ENCODE data around the gene CEP131. TPM values are rescaled to one million over a fixed set of nuclear protein-coding genes. Genes with fewer than 3 reads are reported as not detected.

The CEP131 gene
- total RNA-seq, 4 donors from 2014 or later: 9.2 to 35.0 (median 20.9) TPM

GRCh38 chr17:81184555-81184954 is 38.2 kb downstream of the CEP131 start:
- Histone ChIP-seq H3K4me3 (no peak overlapping the region), H3K4me1 (no peaks in the 10 kb centered on the region), H3K36me3 (peaks cover 0 to 14% (median 0%) of the 10 kb centered on the region in 3 donors), H3K27me3 (peaks cover 0 to 12% of the 10 kb centered on the region in 2 donors), H3K9me3 (no peaks in the 10 kb centered on the region), H3K27ac (no peak overlapping the region)
- TF ChIP-seq POLR2A (IDR thresholded peaks at IDR 0.05): no peak
- no peak for TF ChIP-seq EP300 (IDR thresholded peaks at IDR 0.05)
- TF ChIP-seq CTCF (IDR thresholded peaks at IDR 0.05): no peak
- WGBS, 2 donors: 17 to 24% methylated on average over 12 to 14 of the region's 15 CpGs
- no peak for DNase-seq (ENCODE audit: low spot score in 2 of 2)

GRCh38 chr17:81183807-81184206 is 39.0 kb downstream of the CEP131 start:
- TF ChIP-seq CTCF (IDR thresholded peaks at IDR 0.05) (no peak), EP300 (IDR thresholded peaks at IDR 0.05) (no peak)
- Histone ChIP-seq H3K27me3 (peaks cover 0 to 12% of the 10 kb centered on the region in 2 donors), H3K36me3 (peaks cover 0 to 7% (median 0%) of the 10 kb centered on the region in 3 donors), H3K9me3 (no peaks in the 10 kb centered on the region), H3K27ac (no peak overlapping the region), H3K4me3 (no peak overlapping the region), H3K4me1 (no peaks in the 10 kb centered on the region)
- 90 to 96% methylated on average over 10 to 11 of the region's 11 CpGs for WGBS, 2 donors
- no peak for DNase-seq (ENCODE audit: low spot score in 2 of 2)

GRCh38 chr17:81183316-81183715 is 39.4 kb downstream of the CEP131 start:
- Histone ChIP-seq H3K4me1 (no peaks in the 10 kb centered on the region), H3K36me3 (peaks cover 0 to 2% (median 0%) of the 10 kb centered on the region in 3 donors), H3K9me3 (no peaks in the 10 kb centered on the region), H3K4me3 (no peak overlapping the region), H3K27me3 (peaks cover 0 to 12% of the 10 kb centered on the region in 2 donors), H3K27ac (no peak overlapping the region)
- no peak for DNase-seq (ENCODE audit: low spot score in 2 of 2)
- WGBS, 2 donors: 93 to 94% methylated on average over 10 of the region's 10 CpGs
- TF ChIP-seq CTCF (IDR thresholded peaks at IDR 0.05): no peak
- TF ChIP-seq POLR2A (IDR thresholded peaks at IDR 0.05): no peak
- no peak for TF ChIP-seq EP300 (IDR thresholded peaks at IDR 0.05)

- 79 to 89% methylated on average over 5 of the region's 5 CpGs for WGBS, 2 donors
- DNase-seq (ENCODE audit: low spot score in 2 of 2): no peak
- Histone ChIP-seq H3K4me1 (no peaks in the 10 kb centered on the region), H3K27ac (no peak overlapping the region), H3K27me3 (peaks cover 0 to 12% of the 10 kb centered on the region in 2 donors), H3K4me3 (no peak overlapping the region), H3K9me3 (no peaks in the 10 kb centered on the region), H3K36me3 (no peaks in the 10 kb centered on the region)
- TF ChIP-seq EP300 (IDR thresholded peaks at IDR 0.05) (no peak), POLR2A (IDR thresholded peaks at IDR 0.05) (no peak), CTCF (IDR thresholded peaks at IDR 0.05) (no peak)
Measured at GRCh38 chr17:81182596-81182995, 40.2 kb downstream of the CEP131 start.

GRCh38 chr17:81181811-81182185 is 41.0 kb downstream of the CEP131 start:
- Histone ChIP-seq H3K27me3 (peaks cover 0 to 12% of the 10 kb centered on the region in 2 donors), H3K36me3 (no peaks in the 10 kb centered on the region), H3K9me3 (no peaks in the 10 kb centered on the region), H3K27ac (no peak overlapping the region), H3K4me1 (no peaks in the 10 kb centered on the region), H3K4me3 (no peak overlapping the region)
- DNase-seq (ENCODE audit: low spot score in 2 of 2): no peak
- 85 to 93% methylated on average over 13 to 16 of the region's 19 CpGs for WGBS, 2 donors
- TF ChIP-seq EP300 (IDR thresholded peaks at IDR 0.05): no peak
- TF ChIP-seq CTCF (IDR thresholded peaks at IDR 0.05): no peak
- no peak for TF ChIP-seq POLR2A (IDR thresholded peaks at IDR 0.05)

All from tibial nerve (tissue), 4 donors.